ENCODE data around the gene BTBD1.
A peak's percentile ranks its signal among the peaks of the same experiment; 100 is the strongest.
"Not testable (repeated sequence)": the region's sequence is repeated elsewhere in the genome, so short reads cannot be mapped to it uniquely, and the experiment has no call there.

Gene BTBD1

GRCh38 chr15:83092309-83092976 lies 25.4 kb upstream of the BTBD1 start:
- DNase-seq = no peak

- not testable (repeated sequence) for DNase-seq
These were observed 24.9 kb upstream of the BTBD1 start for GRCh38 chr15:83091965-83092308.

GRCh38 chr15:83090465-83090864 lies 23.4 kb upstream of the BTBD1 start:
- DNase-seq = no peak

- no peak for DNase-seq
These were observed 21.8 kb upstream of the BTBD1 start for GRCh38 chr15:83088876-83089275.

GRCh38 chr15:83087576-83087975 lies 20.5 kb upstream of the BTBD1 start:
- DNase-seq = no peak

GRCh38 chr15:83085864-83086552 lies 19.0 kb upstream of the BTBD1 start:
- DNase-seq = not testable (repeated sequence)

- DNase-seq = not testable (repeated sequence)
These were observed 18.4 kb upstream of the BTBD1 start for GRCh38 chr15:83085461-83085860.

GRCh38 chr15:83082730-83083386 lies 15.8 kb upstream of the BTBD1 start:
- DNase-seq = no peak

GRCh38 chr15:83081256-83082014 lies 14.4 kb upstream of the BTBD1 start:
- DNase-seq = no peak

- DNase-seq = no peak
These were observed 11.7 kb upstream of the BTBD1 start for GRCh38 chr15:83078712-83079111.

- DNase-seq = no peak
These were observed 10.6 kb upstream of the BTBD1 start for GRCh38 chr15:83077491-83078230.

GRCh38 chr15:83069211-83069642 lies 2.2 kb upstream of the BTBD1 start:
- DNase-seq = peak; percentile 22

- DNase-seq = no peak
These were observed 1.0 kb upstream of the BTBD1 start for GRCh38 chr15:83068054-83068453.

- DNase-seq = no peak
These were observed 548 bp upstream of the BTBD1 start for GRCh38 chr15:83067638-83067962.

GRCh38 chr15:83066034-83066733 lies 868 bp downstream of the BTBD1 start:
- DNase-seq = peak; percentile 13

- DNase-seq = no peak
These were observed 1.6 kb downstream of the BTBD1 start for GRCh38 chr15:83065431-83065830.

GRCh38 chr15:83064859-83065258 lies 2.2 kb downstream of the BTBD1 start:
- no peak for DNase-seq

GRCh38 chr15:83063551-83063950 lies 3.5 kb downstream of the BTBD1 start:
- no peak for DNase-seq

- DNase-seq = no peak
These were observed 4.3 kb downstream of the BTBD1 start for GRCh38 chr15:83062768-83063180.

- DNase-seq = no peak
These were observed 5.4 kb downstream of the BTBD1 start for GRCh38 chr15:83061680-83062079.

- no peak for DNase-seq
These were observed 9.2 kb downstream of the BTBD1 start for GRCh38 chr15:83057696-83058376.
